Measurements from ENCODE around the gene VRK1.

Gene VRK1

GRCh38 chr14:96894966-96895365 is 97.8 kb downstream of the VRK1 start:
- no peak for ATAC-seq (ENCODE audit: low read depth)
- no peak for DNase-seq (ENCODE audit: low spot score in 2 of 2)
- Mint-ChIP-seq H3K27me3 (no peaks in the 10 kb centered on the region), H3K9me3 (no peaks in the 10 kb centered on the region), H3K27ac (no peak overlapping the region), H3K4me1 (peaks cover 15% of the 10 kb centered on the region), H3K36me3 (peaks cover 5% of the 10 kb centered on the region), H3K4me3 (no peak overlapping the region)

GRCh38 chr14:96895658-96896271 is 98.6 kb downstream of the VRK1 start:
- no peak overlapping the region for H3K27ac Mint-ChIP-seq
- peaks cover 5% of the 10 kb centered on the region for H3K36me3 Mint-ChIP-seq
- DNase-seq (ENCODE audit: low spot score in 2 of 2) (no peak), ATAC-seq (ENCODE audit: low read depth) (no peak)
- H3K4me3 Mint-ChIP-seq = no peak overlapping the region
- H3K4me1 Mint-ChIP-seq = peaks cover 15% of the 10 kb centered on the region
- H3K9me3 Mint-ChIP-seq = no peaks in the 10 kb centered on the region
- H3K27me3 Mint-ChIP-seq = no peaks in the 10 kb centered on the region

DNA sequence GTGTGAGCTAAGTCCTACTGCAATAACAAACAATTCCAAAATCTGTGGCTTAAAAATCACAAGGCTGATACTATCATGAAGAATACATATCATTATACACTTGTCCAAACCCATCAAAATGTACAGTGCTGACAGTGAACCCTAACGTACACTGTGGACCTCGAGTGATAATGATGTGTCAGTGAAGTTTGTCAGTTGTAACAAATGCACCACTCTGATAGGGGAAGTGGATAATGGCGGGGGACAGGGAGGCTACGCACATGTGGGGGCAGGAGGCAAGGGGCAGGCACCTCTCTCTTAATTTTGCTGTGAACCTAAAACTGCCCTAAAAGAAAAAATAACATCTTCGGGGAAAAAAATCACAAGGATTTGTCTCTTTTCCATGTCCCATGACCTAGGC is 100.0 kb downstream of the VRK1 start:
- H3K36me3 Mint-ChIP-seq = peaks cover 5% of the 10 kb centered on the region
- peaks cover 24% of the 10 kb centered on the region for H3K4me1 Mint-ChIP-seq
- ATAC-seq (ENCODE audit: low read depth) = no peak
- no peak for DNase-seq (ENCODE audit: low spot score in 2 of 2)
- H3K9me3 Mint-ChIP-seq = no peaks in the 10 kb centered on the region
- H3K27ac Mint-ChIP-seq = no peak overlapping the region
- no peaks in the 10 kb centered on the region for H3K27me3 Mint-ChIP-seq
- no peak overlapping the region for H3K4me3 Mint-ChIP-seq

- DNase-seq (ENCODE audit: low spot score in 2 of 2) (no peak), ATAC-seq (ENCODE audit: low read depth) (no peak)
- Mint-ChIP-seq H3K4me3 (no peak overlapping the region), H3K36me3 (no peaks in the 10 kb centered on the region), H3K27me3 (no peaks in the 10 kb centered on the region), H3K9me3 (no peaks in the 10 kb centered on the region), H3K4me1 (peaks cover 15% of the 10 kb centered on the region), H3K27ac (no peak overlapping the region)
Measured at GRCh38 chr14:96901227-96901626, 104.0 kb downstream of the VRK1 start.

GRCh38 chr14:96902004-96902403 is 104.8 kb downstream of the VRK1 start:
- Mint-ChIP-seq H3K4me3 (no peak overlapping the region), H3K36me3 (peaks cover 2% of the 10 kb centered on the region), H3K27ac (no peak overlapping the region), H3K9me3 (no peaks in the 10 kb centered on the region), H3K4me1 (peaks cover 12% of the 10 kb centered on the region), H3K27me3 (no peaks in the 10 kb centered on the region)
- DNase-seq (ENCODE audit: low spot score in 2 of 2) (no peak), ATAC-seq (ENCODE audit: low read depth) (no peak)

- peaks cover 3% of the 10 kb centered on the region for H3K9me3 Mint-ChIP-seq
- no peak overlapping the region for H3K27ac Mint-ChIP-seq
Measured at GRCh38 chr14:96903444-96904023, 106.4 kb downstream of the VRK1 start.

GRCh38 chr14:96904201-96904600 is 107.0 kb downstream of the VRK1 start:
- Mint-ChIP-seq H3K4me3 (no peak overlapping the region), H3K27me3 (no peaks in the 10 kb centered on the region), H3K4me1 (peaks cover 16% of the 10 kb centered on the region), H3K36me3 (peaks cover 5% of the 10 kb centered on the region), H3K27ac (no peak overlapping the region), H3K9me3 (peaks cover 3% of the 10 kb centered on the region)
- DNase-seq (ENCODE audit: low spot score in 2 of 2) = no peak
- no peak for ATAC-seq (ENCODE audit: low read depth)

More at GRCh38 chr14:96903444-96904023, 106.4 kb downstream of the VRK1 start:
- no peak for ATAC-seq (ENCODE audit: low read depth)
- Mint-ChIP-seq H3K4me3 (no peak overlapping the region), H3K27me3 (no peaks in the 10 kb centered on the region), H3K4me1 (peaks cover 16% of the 10 kb centered on the region), H3K36me3 (peaks cover 5% of the 10 kb centered on the region)
- DNase-seq (ENCODE audit: low spot score in 2 of 2) = no peak

- no peak for DNase-seq (ENCODE audit: low spot score in 2 of 2)
- H3K27me3 Mint-ChIP-seq = no peaks in the 10 kb centered on the region
- peaks cover 16% of the 10 kb centered on the region for H3K4me1 Mint-ChIP-seq
- H3K4me3 Mint-ChIP-seq = no peak overlapping the region
- ATAC-seq (ENCODE audit: low read depth) = no peak
- peaks cover 5% of the 10 kb centered on the region for H3K9me3 Mint-ChIP-seq
- no peak overlapping the region for H3K27ac Mint-ChIP-seq
- peaks cover 7% of the 10 kb centered on the region for H3K36me3 Mint-ChIP-seq
Measured at GRCh38 chr14:96905065-96905464, 107.9 kb downstream of the VRK1 start.

DNA sequence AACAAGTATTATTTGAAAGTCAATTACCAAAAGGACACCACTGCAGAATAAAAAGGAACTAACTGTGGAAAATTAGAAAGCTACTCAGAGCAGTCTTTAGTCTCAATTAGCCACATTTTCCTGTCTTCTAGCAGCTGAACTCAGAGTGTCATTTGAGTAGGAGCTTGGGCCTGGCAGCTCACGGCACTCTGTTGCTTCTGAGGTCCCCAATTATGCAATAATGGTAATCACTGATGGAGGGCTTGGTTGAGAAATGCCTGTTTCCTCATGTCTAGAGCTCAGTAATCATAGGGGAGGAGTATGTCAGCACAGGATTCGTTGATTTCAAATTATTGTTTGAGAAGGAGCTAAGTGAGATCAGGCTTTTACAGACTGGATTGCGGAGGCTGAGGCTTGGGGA is 108.6 kb downstream of the VRK1 start:
- DNase-seq (ENCODE audit: low spot score in 2 of 2) = no peak
- H3K9me3 Mint-ChIP-seq = peaks cover 6% of the 10 kb centered on the region
- no peak for ATAC-seq (ENCODE audit: low read depth)
- H3K27me3 Mint-ChIP-seq = no peaks in the 10 kb centered on the region
- no peak overlapping the region for H3K27ac Mint-ChIP-seq
- H3K4me1 Mint-ChIP-seq = peaks cover 16% of the 10 kb centered on the region
- peaks cover 9% of the 10 kb centered on the region for H3K36me3 Mint-ChIP-seq
- H3K4me3 Mint-ChIP-seq = no peak overlapping the region

- Mint-ChIP-seq H3K27me3 (no peaks in the 10 kb centered on the region), H3K4me3 (no peak overlapping the region), H3K27ac (no peak overlapping the region), H3K4me1 (peaks cover 11% of the 10 kb centered on the region), H3K9me3 (peaks cover 6% of the 10 kb centered on the region), H3K36me3 (peaks cover 9% of the 10 kb centered on the region)
- ATAC-seq (ENCODE audit: low read depth) = no peak
- DNase-seq (ENCODE audit: low spot score in 2 of 2) = no peak
Measured at GRCh38 chr14:96906434-96906833, 109.3 kb downstream of the VRK1 start.

DNA sequence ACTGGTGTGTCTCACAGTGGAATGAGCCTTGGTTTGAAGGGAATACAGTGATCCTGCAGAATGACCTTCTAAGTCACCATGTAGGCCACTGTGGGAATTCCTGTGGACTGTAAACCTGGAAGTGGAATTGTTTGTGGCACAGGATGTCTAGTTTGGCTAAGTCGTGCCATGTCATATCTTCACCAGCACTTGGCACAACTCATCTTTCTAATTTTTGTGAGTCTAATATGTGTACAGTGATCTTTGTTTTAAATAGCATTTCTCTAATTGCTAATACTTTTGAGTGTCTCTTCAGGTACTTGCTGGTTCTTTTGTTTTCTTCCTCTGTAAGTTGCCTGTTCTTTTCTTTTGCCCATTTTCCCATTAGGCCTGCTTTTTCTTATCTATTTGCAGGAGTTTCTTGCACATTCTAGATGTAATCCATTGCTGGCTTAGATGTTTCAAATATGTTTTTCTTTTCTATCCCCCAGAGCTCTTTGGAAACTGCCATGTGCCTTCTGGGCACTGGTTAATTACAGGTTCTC is 112.7 kb downstream of the VRK1 start:
- Mint-ChIP-seq H3K27me3 (no peaks in the 10 kb centered on the region), H3K36me3 (peaks cover 12% of the 10 kb centered on the region), H3K4me3 (no peak overlapping the region), H3K27ac (no peak overlapping the region), H3K9me3 (peaks cover 6% of the 10 kb centered on the region), H3K4me1 (peaks cover 4% of the 10 kb centered on the region)
- DNase-seq (ENCODE audit: low spot score in 2 of 2) (no peak), ATAC-seq (ENCODE audit: low read depth) (no peak)

- H3K9me3 Mint-ChIP-seq = peaks cover 10% of the 10 kb centered on the region
- H3K27me3 Mint-ChIP-seq = no peaks in the 10 kb centered on the region
- no peak overlapping the region for H3K4me3 Mint-ChIP-seq
- peaks cover 15% of the 10 kb centered on the region for H3K36me3 Mint-ChIP-seq
- ATAC-seq (ENCODE audit: low read depth) = no peak
- peaks cover 4% of the 10 kb centered on the region for H3K4me1 Mint-ChIP-seq
- H3K27ac Mint-ChIP-seq = no peak overlapping the region
- no peak for DNase-seq (ENCODE audit: low spot score in 2 of 2)
Measured at GRCh38 chr14:96911499-96912149, 114.4 kb downstream of the VRK1 start.

GRCh38 chr14:96914571-96915128 is 117.5 kb downstream of the VRK1 start:
- Mint-ChIP-seq H3K36me3 (peaks cover 11% of the 10 kb centered on the region), H3K27ac (no peak overlapping the region), H3K4me3 (no peak overlapping the region), H3K27me3 (no peaks in the 10 kb centered on the region), H3K9me3 (peaks cover 6% of the 10 kb centered on the region), H3K4me1 (no peaks in the 10 kb centered on the region)
- DNase-seq (ENCODE audit: low spot score in 2 of 2) = no peak
- ATAC-seq (ENCODE audit: low read depth) = no peak

DNA sequence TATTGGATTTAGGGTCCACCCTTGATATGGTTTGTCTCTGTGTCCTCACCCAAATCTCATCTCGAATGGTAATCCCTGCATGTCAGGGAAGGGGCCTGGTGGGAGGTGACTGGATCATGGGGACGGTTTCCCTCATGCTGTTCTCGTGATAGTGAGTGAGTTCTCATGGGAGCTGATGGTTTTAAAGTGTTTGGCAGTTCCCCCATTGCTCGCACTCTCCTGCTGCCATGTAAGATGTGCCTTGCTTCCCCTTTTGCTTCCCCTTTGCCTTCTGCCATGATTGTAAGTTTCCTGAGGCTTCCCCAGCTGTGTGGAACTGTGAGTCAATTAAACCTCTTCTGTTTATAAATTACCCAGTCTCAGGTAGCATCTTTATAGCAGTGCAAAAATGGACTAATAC is 118.3 kb downstream of the VRK1 start:
- Mint-ChIP-seq H3K9me3 (peaks cover 4% of the 10 kb centered on the region), H3K27ac (no peak overlapping the region), H3K4me1 (no peaks in the 10 kb centered on the region), H3K4me3 (no peak overlapping the region), H3K27me3 (no peaks in the 10 kb centered on the region), H3K36me3 (peaks cover 7% of the 10 kb centered on the region)
- ATAC-seq (ENCODE audit: low read depth) (no peak), DNase-seq (ENCODE audit: low spot score in 2 of 2) (no peak)

All from memory B cell (primary cell).